DOHH2 (cell line): ENCODE measurements around the gene KIAA1191.

Experiments used
- H3F3A ChIP-seq: fragments of 200-600 bp; sonication (generic), shearing (Covaris generic); 2 replicates; pipeline ENCODE4 v1.6.0; 2016; ENCODE audit warnings: antibody characterized with exemption, mild to moderate bottlenecking; ENCODE audit not compliant: control insufficient read depth, insufficient read depth
- H3K27ac ChIP-seq: fragments of 200-600 bp; sonication (generic); 2 replicates; pipeline ENCODE4 v1.5.1; 2014; ENCODE audit warnings: low read depth, mild to moderate bottlenecking, low read length, moderate library complexity
- H3K27me3 ChIP-seq: fragments of 200-600 bp; sonication (generic); 2 replicates; pipeline ENCODE4 v1.6.1; 2014; ENCODE audit warnings: mild to moderate bottlenecking, low read length, mixed read lengths; ENCODE audit not compliant: control insufficient read depth
- H3K36me3 ChIP-seq: fragments of 200-600 bp; sonication (generic); 2 replicates; pipeline ENCODE4 v1.6.1; 2014; ENCODE audit warnings: mild to moderate bottlenecking, low read length, moderate library complexity, mixed read lengths; ENCODE audit not compliant: control insufficient read depth
- H3K4me1 ChIP-seq: fragments of 200-600 bp; sonication (generic); 2 replicates; pipeline ENCODE4 v1.6.1; 2014; ENCODE audit warnings: mild to moderate bottlenecking, low read length, mixed read lengths; ENCODE audit not compliant: control insufficient read depth
- H3K4me2 ChIP-seq: fragments of 200-600 bp; sonication (generic); 2 replicates; pipeline ENCODE4 v1.6.0; 2014; ENCODE audit warnings: mild to moderate bottlenecking, low read length, moderate library complexity
- H3K4me3 ChIP-seq: fragments of 200-600 bp; sonication (generic); 2 replicates; pipeline ENCODE4 v1.5.1; 2014; ENCODE audit warnings: mild to moderate bottlenecking, low read length, mixed read lengths
- H3K79me2 ChIP-seq: fragments of 200-600 bp; sonication (generic); 2 replicates; pipeline ENCODE4 v1.6.1; 2014; ENCODE audit warnings: mild to moderate bottlenecking, low read length, mixed read lengths; ENCODE audit not compliant: control insufficient read depth
- H3K9me2 ChIP-seq: fragments of 200-600 bp; sonication (generic); replicated peaks from 2 replicates; pipeline ENCODE4 v1.6.1; 2014; ENCODE audit warnings: mild to moderate bottlenecking, low read length, mixed read lengths; ENCODE audit not compliant: control insufficient read depth
- H3K9me3 ChIP-seq: fragments of 200-600 bp; sonication (generic); 2 replicates; pipeline ENCODE4 v1.6.1; 2014; ENCODE audit warnings: antibody characterized with exemption, low read length, mixed read lengths; ENCODE audit not compliant: control insufficient read depth, insufficient read depth
- H4K20me1 ChIP-seq: fragments of 200-600 bp; sonication (generic); 2 replicates; pipeline ENCODE4 v1.6.0; 2014; ENCODE audit warnings: low read depth, mild to moderate bottlenecking, antibody characterized with exemption, low read length, moderate library complexity; ENCODE audit not compliant: control insufficient read depth, insufficient read depth
- EZH2phosphoT487 ChIP-seq: fragments of 200-600 bp; sonication (generic); IDR thresholded peaks from 2 replicates; pipeline ENCODE4 v1.6.1; 2017; ENCODE audit warnings: borderline replicate concordance, mild to moderate bottlenecking, antibody characterized with exemption, low read length, moderate library complexity, mixed read lengths
- TF ChIP-seq, protein P1 (sequence below): fragments of 200-600 bp; sonication (generic); IDR thresholded peaks from one replicate; pipeline ENCODE4 v1.5.1; 2014; ENCODE audit warnings: antibody characterized with exemption, mild to moderate bottlenecking, low read depth, low read length; ENCODE audit not compliant: poor library complexity, severe bottlenecking

KIAA1191 gene

DNA sequence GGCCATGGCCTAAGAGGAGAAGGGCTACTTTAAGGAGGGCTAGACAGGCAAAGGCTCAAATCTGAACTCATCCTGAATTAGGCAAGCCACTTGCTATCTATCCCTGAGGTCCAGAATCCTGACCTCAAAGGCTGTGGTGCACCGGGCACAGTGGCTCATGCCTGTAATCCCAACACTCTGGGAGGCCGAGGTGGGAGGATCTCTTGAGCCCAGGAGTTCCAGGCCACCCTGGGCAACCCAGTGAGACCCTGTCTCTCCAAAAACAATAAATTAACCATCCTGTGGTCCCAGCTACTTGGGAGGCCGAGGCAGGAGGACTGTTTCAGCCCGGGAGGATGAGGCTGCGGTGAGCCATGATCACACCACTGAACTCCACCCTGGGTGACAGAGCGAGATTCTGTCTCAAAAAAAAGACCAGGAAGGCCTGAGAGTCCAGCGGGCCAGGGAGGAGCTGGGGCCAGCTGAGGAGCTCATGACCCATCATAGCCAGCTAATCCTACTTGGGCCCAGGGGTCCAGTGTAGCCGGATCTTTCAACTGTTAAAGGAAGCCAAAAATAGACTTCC lies 22.9 kb upstream of the KIAA1191 start:
- Histone ChIP-seq H3F3A (peaks cover 18% of the 10 kb centered on the region; the same call in 1 of the 2 replicates), H3K4me1 (peaks cover 13% of the 10 kb centered on the region), H3K9me2 (no peaks in the 10 kb centered on the region), H3K79me2 (peaks cover 46% of the 10 kb centered on the region), H3K27me3 (no peaks in the 10 kb centered on the region), H3K27ac (no peak overlapping the region), H3K9me3 (no peaks in the 10 kb centered on the region), H3K4me2 (no peak overlapping the region), H3K36me3 (peaks cover 89% of the 10 kb centered on the region), H4K20me1 (peaks cover 18% of the 10 kb centered on the region; the same call in 1 of the 2 replicates), H3K4me3 (no peak overlapping the region)
- TF ChIP-seq, protein P1, sequence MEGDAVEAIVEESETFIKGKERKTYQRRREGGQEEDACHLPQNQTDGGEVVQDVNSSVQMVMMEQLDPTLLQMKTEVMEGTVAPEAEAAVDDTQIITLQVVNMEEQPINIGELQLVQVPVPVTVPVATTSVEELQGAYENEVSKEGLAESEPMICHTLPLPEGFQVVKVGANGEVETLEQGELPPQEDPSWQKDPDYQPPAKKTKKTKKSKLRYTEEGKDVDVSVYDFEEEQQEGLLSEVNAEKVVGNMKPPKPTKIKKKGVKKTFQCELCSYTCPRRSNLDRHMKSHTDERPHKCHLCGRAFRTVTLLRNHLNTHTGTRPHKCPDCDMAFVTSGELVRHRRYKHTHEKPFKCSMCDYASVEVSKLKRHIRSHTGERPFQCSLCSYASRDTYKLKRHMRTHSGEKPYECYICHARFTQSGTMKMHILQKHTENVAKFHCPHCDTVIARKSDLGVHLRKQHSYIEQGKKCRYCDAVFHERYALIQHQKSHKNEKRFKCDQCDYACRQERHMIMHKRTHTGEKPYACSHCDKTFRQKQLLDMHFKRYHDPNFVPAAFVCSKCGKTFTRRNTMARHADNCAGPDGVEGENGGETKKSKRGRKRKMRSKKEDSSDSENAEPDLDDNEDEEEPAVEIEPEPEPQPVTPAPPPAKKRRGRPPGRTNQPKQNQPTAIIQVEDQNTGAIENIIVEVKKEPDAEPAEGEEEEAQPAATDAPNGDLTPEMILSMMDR = no peak
- TF ChIP-seq EZH2phosphoT487 = no peak

DNA sequence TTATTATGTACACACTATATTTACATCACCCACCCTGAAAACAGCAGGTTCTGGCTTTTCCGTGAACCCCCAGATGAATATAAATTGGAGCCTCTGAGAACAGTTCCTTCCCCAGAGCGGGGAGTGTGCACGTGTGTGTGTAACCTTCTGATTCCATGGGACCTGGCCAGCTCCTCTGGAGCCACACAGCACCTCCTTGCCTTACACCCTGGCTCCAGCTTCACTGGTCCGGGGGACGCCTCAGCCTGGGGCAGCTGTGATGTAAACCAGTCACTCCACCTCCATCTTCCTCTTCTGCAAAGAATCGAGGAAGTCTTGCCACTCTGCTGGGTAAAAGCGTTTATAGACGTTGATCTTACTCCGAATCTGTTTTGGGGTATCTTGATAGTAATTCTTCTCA lies 22.4 kb upstream of the KIAA1191 start:
- H3K9me3 ChIP-seq = no peaks in the 10 kb centered on the region
- no peaks in the 10 kb centered on the region for H3K27me3 ChIP-seq
- no peak overlapping the region for H3K4me3 ChIP-seq
- no peaks in the 10 kb centered on the region for H3K9me2 ChIP-seq
- H4K20me1 ChIP-seq = peaks cover 18% of the 10 kb centered on the region; the same call in 1 of the 2 replicates
- H3K36me3 ChIP-seq = peaks cover 91% of the 10 kb centered on the region
- H3K27ac ChIP-seq = no peak overlapping the region
- peaks cover 41% of the 10 kb centered on the region for H3K79me2 ChIP-seq
- H3F3A ChIP-seq = peaks cover 18% of the 10 kb centered on the region; the same call in 1 of the 2 replicates
- TF ChIP-seq, protein P1 = no peak
- no peak for TF ChIP-seq EZH2phosphoT487
- H3K4me2 ChIP-seq = no peak overlapping the region
- H3K4me1 ChIP-seq = peaks cover 13% of the 10 kb centered on the region

DNA sequence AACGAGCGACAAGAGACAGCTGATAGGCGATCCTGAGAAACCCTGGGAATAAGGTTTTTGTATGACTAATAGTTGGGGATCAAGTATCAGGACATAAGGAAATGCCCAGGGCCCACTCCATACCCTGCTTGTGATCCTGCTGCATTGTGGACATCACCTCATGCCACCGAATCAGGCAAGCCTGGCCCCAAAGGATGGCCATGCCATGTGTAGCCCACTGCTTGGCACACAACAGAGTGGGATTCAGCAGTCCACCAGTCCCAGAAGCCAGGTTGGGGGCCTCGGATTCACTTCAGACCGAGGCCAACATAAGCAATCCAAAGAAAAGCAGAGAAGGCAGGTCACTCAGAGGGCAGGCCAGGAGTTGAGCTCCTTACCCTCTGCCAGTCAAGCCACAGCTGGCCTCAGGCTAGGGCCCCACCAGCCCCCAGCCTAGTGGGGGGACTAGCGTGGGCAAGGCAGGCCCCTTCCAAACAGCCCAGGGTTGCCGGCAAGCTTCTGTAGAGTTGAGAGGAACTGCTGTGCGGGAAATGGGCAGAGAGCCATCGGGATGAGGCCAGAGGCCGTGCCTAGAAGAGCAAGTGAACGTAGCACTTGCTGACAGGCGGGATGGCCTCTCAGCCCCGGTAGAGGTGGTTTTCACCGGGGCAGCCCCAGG lies 21.8 kb upstream of the KIAA1191 start:
- no peak overlapping the region for H3K4me3 ChIP-seq
- H3K9me3 ChIP-seq = no peaks in the 10 kb centered on the region
- H4K20me1 ChIP-seq = peaks cover 18% of the 10 kb centered on the region; the same call in 1 of the 2 replicates
- H3K79me2 ChIP-seq = peaks cover 40% of the 10 kb centered on the region
- peaks cover 18% of the 10 kb centered on the region; the same call in 1 of the 2 replicates for H3F3A ChIP-seq
- no peak overlapping the region for H3K4me2 ChIP-seq
- no peaks in the 10 kb centered on the region for H3K9me2 ChIP-seq
- H3K4me1 ChIP-seq = peaks cover 13% of the 10 kb centered on the region
- no peak overlapping the region for H3K27ac ChIP-seq
- no peaks in the 10 kb centered on the region for H3K27me3 ChIP-seq
- TF ChIP-seq, protein P1 = no peak
- TF ChIP-seq EZH2phosphoT487 = no peak
- peaks cover 92% of the 10 kb centered on the region for H3K36me3 ChIP-seq
